HG03378 (cell line): ENCODE results near the gene MAN1A1.

ENCODE experiments used
- ATAC-seq: cut with Tn5 transposase; IDR thresholded peaks from one replicate; pipeline ENCODE4 v1.9.1; 2021; ENCODE audit warnings: mild to moderate bottlenecking, moderate library complexity; ENCODE audit not compliant: unreplicated experiment

The MAN1A1 gene

DNA sequence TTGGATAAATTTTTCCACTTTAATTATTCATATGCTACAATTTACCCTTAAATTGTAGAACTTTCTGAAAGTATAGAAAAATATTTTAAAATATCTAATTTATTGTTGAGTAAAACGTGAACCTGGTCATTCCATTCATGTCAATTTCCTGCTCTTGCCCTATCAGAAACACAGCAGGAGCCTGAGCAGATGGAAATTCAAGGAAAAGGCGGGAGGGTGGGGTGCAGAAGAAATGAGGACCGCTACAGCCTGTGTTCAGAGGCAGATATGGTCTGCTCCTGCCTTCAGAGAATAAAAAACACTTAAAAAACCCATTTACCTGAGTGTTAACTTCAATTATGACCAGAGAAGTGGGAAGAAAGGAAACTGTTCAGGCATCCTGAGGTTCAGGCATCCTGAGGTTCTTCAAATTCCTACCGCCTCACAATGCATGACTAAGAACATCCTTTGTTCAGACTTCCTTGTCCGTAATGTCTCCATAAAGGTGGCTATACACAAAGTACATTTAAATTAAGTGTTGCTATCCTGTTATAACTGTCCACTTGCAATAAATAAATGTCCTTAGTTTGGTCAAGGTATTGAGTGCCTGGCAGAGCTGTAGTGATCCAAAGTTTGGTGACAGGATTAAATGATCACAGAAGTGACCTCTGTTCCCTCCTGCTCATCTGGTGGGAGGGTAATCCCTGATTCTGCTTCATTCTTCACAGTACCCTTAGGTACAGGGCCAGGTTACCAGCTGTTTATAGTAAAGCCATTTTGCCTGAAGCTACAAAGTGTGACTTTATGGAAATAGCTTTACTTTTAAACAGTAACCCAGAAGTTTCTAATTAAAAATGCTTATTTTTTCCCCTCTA is 109.1 kb downstream of the MAN1A1 start:
- ATAC-seq, result peak; percentile 48

DNA sequence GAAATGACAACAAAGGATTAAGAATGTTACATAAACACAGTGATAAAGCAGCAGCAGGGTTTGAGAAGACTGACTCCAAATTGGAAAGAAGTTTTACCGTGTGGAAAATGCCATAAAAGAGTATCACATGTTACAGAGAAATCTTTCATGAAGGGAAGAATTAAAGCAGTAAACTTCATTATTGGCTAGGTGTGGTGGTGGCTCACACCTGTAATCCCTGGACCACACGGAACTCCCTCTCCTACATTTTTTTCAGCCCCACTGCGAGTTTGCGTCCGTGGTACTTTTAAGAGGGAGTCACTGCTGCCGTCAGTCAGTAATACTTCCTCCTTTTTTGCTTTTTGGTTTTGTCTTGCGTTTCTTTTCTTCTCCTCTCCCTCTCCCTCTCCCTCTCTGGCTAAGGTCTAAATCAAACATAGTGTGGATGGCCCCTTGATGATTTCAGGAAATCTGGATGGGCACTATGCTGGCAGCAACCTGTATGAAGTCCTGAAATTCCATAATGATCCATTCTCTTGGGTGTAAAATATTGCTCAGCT is 112.3 kb downstream of the MAN1A1 start:
- ATAC-seq, result no peak

DNA sequence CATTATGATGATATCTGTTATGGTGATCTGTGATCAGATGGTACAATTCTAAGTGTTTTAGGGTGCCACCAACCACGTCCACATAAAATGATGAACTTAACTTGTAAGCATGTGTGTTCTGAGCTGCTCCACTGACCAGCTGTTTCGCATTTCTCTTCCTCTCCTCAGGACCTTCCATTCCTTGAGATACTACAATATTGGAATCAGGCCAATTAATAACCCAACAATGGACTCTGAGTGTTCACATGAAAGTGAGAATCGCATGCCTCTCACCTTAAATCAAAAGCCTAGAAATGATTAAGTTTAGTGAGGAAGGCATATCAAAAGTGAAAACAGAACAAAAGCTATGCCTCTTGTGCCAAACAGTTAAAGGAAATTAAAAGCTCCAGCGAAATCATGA is 114.6 kb downstream of the MAN1A1 start:
- no peak for ATAC-seq

DNA sequence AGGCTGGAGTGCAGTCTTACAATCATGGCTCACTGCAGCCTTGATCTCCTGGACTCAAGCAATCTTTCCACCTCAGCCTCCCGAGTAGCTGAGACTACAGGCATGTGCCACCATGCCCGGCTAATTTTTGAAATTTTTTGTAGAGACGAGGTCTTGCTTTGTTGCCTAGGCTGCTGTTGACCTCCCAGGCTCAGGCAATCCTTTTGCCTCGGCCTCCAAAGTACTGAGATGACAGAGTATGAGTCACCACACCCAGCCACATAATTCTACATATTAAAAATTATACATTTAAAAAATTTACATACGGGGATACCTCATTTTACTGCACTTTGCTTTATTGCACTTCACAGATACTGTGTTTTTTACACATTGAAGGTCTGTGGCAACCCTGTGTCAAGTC is 115.1 kb downstream of the MAN1A1 start:
- ATAC-seq, result no peak

DNA sequence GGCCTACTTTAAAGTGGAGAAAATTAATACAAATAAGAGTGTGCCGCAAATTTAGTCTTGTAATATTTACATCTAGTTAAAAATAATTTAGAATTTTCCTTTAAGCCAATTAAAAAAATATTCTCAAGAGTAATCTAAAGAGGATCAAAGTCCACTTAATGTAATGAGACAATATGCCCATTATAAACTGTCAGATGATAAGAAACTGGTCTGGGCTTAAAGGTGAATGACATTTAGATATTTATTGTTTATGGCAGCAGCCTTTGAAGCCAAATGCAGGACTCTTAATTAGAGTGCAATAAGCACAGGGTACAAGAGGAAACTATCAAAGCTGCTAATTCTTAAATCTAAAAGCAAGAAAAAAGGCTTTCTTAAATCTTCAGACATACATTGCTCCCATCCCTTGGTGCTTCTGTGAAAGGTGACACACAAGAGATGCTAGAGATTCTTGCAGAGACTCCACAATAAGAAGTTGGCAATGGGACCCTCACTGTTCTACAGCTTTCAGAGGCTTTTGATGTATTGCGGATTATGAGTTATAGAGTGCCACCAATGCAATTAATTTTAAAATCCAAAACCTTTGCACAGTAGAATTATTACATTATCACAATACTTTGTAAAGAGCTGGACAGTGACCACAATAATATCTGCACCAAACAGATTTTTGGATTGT is 116.1 kb downstream of the MAN1A1 start:
- ATAC-seq, result no peak

DNA sequence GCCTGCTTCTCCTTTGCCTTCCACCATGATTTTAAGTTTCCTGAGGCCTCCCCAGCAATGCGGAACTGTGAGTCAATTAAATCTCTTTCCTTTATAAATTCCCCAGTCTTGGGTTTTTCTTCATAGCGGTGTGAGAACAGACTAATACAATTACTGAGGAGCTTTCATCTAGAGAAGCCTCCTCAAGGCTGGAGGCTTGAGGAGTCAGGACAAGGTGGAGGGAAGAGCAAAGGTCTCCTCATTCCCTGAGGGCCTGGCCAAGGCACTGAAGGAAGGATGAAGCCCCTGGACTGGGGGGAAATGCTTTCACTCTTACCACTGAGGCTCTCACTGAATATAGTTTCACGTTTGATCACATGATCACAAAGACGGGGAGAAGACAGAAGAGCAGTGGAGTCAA is 118.2 kb downstream of the MAN1A1 start:
- no peak for ATAC-seq

DNA sequence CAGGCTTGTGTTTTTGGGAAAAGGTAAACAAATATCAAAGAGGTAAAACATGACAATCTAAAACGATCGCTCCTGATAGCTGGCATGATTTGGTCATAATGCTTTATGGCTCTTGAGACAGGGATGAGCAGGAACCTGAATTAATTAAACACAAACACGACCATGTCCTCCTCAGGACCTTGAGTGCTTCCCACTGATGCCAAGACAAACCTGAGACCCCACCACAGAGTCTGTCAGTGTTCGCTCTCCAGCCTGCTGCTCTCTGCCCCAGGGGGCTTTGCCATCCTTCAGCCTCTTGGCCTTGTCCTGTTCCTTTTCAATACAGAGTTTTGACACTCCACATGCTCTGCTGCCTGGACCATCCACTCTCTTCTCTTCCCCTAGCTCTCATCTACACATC is 119.4 kb downstream of the MAN1A1 start:
- no peak for ATAC-seq

DNA sequence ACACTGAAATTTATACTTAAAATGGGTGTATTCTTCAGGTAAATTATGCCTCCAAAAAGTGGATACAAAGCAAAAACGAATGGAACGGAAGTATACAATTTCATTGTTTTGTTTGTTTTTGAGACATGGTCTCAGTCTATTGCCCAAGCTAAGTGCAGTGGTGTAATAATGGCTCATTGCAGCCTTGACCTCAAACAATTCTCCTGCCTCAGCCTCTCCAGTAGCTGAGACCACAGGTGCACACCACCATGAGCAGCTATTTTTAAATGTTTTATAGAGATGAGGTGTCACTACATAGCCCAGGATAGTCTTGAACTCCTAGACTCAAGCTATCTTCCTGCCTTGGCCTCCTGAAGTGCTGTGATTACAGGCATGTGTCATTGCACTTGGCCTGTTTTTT is 122.2 kb downstream of the MAN1A1 start:
- no peak for ATAC-seq

DNA sequence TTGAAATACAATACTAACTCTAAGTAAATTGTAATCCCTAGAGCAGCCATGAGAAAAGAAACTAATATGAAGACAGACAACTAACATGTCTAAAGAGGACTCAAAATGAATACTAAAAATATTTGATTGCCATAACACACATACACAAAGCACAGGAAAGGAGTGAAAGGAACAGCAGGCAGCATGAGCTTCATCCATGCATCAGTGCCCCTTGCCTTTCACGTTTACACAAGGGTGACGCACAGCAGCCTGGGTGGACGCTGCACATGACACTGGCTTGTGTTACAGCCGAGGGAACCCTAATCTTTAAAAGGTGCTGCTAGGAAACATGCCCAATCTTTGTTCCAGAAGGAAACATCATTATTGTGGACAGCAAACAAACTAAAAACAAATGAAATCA is 123.5 kb downstream of the MAN1A1 start:
- no peak for ATAC-seq

DNA sequence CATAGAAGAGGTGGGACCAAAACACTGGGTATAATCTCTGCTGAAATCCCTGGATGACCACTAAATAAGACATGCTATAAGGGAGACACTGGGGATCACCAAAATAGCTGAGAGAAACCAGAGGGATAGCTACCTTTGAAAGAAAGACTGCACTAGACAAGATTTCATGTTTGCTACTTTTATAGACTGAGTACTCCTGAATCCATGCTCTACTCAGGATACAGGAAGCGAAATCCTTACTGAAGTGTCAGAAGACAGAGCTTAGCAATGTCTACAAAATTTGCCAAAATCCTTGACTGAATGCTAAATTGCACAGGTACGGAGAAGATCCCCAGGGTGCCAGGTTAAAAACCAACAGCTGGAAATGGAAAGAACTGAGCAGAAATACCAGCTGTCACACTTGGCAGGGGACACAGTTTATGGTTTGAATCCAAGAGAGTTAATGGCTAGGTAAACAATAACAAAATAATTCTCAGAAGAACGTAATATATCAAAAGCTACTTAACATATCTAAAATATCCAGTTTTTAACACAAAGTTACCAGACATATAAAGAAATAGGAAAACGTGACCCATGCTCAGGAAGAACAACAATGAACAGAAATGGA is 125.4 kb downstream of the MAN1A1 start:
- ATAC-seq, result no peak

DNA sequence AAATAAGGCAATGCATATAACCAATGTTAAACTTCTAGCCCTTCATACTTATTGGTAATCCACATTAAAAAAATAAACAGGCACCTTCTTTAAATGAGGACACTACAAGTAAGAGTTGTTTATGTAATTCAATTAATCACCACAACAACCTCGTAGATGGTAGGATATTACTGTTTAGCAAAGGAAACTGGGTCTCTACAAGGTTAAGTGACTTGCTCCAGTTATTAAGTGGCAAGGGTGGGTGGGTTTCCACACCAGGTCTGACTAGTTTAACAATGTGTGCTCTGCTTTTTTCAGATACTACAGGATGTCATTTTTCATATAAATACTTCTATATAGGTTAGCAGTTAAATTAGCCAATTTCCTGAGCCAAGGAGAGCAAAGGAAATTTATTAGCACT is 129.1 kb downstream of the MAN1A1 start:
- ATAC-seq, result no peak

DNA sequence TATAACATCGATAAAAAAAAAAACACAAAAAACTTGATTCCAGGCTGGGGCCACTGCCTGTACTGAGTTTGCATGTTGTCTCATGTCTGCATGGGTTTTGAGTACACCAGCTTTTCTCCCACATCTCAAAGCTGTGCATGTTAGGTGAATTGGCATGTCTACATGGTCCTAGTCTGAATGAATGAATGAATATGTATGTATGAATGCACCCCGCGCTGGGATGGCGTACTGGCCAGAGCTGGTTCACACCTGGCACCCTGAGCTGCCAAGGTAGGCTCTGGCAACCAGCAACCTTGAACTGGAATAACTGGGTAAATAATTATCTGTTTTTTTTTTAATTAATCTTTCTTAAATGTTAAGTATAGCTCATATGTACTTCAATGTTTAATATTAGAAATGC is 131.0 kb downstream of the MAN1A1 start:
- ATAC-seq, result no peak

DNA sequence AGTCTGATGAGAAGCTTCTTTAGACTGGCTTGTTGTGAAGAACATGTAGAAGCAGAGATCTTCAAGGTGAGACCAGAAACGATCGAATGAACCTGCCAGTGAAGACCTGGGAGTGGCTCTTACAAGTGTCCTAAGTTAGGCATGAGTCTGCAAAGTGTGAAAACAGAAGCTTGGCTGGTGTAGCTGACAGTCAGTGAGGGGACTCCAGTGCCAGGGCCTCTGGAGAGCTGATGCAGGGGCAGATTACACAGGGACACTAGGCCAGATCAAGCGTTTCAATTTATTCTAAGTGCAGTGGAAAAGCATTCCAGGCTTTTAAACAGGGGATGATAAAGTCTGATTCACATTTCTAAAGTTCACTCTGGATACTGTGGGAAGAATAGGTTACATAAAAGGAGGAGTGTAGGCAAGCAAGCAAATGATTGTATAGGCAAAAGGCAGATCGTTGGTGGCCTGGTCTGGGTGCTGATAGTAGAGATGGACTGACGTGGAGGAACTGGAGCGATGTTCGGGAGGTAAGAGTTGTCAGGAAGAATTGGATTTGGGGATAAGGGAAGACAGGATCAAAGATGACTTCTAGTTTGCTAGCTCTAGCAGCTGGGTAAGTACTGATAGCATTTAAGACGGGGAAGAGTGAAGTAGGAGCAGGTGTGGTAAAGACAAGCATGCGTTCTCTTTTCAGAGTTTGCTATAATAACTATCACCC is 133.5 kb downstream of the MAN1A1 start:
- ATAC-seq, result no peak

DNA sequence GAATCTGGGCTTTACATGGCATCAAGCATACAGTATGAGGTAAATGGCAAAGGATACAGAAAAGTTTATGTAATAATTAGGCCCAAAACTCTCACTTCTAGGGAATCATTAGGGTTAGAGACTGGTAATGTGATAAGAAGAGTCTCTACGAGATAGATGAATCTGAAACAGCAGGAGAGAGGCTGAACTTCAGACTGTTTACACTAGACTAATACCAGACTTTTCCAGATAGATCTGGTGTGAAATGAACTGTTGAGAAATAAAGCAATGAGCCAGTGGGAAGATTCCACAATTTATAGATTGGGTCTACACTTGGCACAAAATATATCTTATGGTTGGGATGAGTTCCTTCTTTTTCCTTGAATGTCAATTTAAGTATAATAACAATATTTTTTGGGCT is 134.3 kb downstream of the MAN1A1 start:
- ATAC-seq, result no peak

DNA sequence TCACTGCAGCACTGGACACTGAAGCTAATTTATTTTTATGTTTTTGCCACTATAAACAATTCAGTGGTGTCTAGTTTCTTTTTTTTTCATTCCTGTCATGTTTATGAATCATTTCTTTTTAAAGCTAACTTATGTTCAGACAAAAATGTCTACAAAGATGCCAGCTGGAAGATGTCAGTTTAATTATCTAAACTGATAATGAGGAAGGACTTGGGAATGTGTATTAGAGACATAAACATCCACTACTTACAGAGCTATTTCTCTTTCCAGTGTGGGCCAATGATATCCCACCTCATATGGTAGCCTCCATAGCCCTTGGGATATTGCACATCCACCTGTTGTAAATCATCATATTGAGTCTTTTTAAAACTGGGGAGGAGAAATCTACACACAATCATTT is 139.0 kb downstream of the MAN1A1 start:
- ATAC-seq, result no peak

DNA sequence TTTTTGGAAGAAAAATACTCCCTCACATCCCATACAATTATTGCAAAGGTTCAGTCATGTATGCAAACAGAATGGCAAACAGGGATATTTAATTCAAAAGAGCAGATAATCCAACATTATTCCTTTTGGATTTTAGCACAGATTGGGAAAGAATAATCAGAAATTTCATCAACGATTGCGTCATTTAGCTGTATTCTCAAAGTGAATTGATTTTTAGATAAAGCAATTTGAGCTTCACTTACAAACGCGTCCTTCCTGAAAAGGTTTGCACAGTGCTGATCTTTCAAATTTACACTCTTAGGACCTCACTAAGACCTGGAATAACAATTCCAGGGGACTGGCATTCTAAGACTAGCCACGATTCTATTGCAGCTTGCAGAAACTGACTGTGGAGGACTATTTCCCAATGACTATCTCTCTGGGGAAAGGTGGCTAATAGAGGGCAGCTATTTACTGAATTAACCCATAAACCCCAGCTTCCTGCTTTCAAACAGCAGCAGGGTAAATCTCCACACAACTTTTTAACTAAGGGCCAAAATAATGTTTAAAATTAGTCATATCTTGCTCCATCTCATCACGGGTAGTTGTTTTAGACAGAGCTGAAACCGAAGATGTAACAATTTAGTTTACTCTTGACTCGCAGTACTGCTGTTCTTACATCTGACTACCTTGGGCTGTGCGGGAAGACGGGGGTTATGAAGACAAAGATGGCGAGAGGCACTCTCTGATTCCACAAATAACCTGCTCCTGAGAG is 139.9 kb downstream of the MAN1A1 start:
- ATAC-seq, result peak; percentile 76

DNA sequence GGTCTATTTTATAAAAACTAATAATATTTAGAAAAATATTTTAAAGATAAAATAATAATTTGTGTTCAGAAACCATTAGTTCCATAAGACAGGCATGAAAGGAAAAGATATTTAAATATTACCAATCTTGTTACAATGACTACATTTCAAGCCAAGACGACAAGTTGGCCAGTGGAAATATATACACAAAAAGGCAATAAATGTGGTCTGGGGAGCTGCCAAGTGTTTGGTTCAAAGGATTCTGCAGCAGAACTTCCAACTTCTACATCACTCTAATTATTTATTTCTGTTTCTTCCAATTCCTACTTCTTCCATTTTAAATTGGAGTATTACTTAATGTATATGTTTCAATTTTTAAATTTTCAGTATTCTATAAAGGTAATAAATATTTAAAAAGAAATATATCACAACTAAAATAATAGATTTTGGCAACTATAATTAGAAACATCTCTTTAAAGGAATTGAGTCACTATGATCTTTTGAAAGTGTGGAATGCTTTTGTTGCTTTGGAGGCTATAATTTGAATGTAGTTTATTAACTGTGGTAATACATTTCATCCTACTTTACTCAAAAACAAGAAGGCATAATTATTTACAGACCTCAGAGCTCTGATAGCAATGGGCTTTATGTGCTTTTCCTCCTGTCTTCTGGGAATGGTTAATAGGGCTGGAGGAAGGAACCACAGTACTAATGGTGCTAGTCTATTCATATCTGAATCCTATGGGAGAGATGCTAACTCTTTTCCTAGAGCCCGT is 141.4 kb downstream of the MAN1A1 start:
- no peak for ATAC-seq

DNA sequence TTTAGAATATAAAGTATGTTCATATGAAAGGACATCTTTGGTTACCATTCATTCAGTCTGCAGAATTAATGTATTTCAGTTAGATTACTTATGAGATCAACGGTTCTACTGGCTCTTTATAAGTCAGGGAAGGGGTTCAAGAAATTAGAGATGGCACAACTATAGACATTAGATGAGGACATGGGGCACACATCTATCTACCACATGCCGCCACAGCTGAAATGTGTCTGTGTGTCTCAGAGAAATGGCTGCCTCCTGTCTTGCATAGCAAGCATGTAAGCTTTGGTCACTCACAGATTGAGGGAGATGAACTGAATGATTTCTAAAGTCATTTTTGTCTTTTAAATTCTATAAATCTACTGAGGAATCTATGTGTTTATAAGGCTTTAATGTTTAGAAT is 142.2 kb downstream of the MAN1A1 start:
- no peak for ATAC-seq

DNA sequence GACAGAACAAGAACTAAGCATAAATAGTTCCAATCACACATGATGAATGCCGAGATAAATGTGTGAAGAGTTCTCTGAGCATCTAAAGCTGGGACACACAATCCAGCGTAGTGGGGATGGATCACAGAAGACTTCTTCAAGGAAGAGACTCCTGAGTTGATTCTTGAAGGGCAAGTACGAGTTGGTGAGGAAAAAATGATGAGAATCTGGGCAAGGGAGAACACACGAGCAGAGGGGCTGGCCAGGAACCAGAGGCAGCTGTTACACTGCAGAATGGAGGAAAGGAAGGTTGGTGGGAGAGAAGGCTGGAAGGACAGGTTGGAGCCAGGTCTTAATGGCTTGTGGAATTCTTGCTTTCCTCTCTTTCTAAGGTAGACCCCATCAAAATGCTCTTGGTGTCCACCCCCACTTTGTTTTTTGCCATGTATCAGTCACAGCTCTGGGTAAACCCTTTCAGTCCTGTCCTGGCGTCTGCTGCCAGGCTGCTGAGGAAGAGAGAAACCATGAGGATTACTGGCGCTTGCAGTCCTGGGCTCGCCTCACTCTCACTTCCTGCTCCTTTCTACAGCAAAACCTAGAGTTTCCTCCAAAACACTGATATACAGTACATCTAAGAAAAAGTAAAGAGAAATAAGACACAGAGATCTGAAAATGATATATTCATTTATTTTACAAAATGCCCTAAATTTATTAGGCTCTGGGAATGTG is 143.5 kb downstream of the MAN1A1 start:
- peak; percentile 79 for ATAC-seq
